ES-I3 (cell line): Measurements from ENCODE around the gene BLVRB.
"Not testable (repeated sequence)": the region's sequence is repeated elsewhere in the genome, so short reads cannot be mapped to it uniquely, and the experiment has no call there.

Experiments used
- H3K36me3 ChIP-seq: 2 replicates; pipeline ENCODE4 v1.6.1; 2013; ENCODE audit warnings: mild to moderate bottlenecking, low read length, control low read depth, moderate library complexity; ENCODE audit not compliant: insufficient read depth
- H3K4me1 ChIP-seq: 2 replicates; pipeline ENCODE4 v1.6.1; 2013; ENCODE audit warnings: mild to moderate bottlenecking, control low read depth, low read length; ENCODE audit not compliant: insufficient read depth
- H3K9ac ChIP-seq: 2 replicates; pipeline ENCODE4 v1.6.1; 2013; ENCODE audit warnings: low read depth, mild to moderate bottlenecking, low read length, moderate library complexity
- H3K9me3 ChIP-seq: 2 replicates; pipeline ENCODE4 v1.6.1; 2013; ENCODE audit warnings: mild to moderate bottlenecking, low read length, moderate library complexity; ENCODE audit not compliant: control insufficient read depth, insufficient read depth

The BLVRB gene

GRCh38 chr19:40500678-40501530, 35.4 kb upstream of the BLVRB start:
- not testable (repeated sequence) for H3K36me3 ChIP-seq, H3K9ac ChIP-seq, H3K4me1 ChIP-seq, H3K9me3 ChIP-seq

GRCh38 chr19:40499320-40499719, 33.8 kb upstream of the BLVRB start:
- no peaks in the 10 kb centered on the region for H3K9me3 ChIP-seq
- no peaks in the 10 kb centered on the region for H3K36me3 ChIP-seq
- H3K9ac ChIP-seq, result no peak overlapping the region
- H3K4me1 ChIP-seq, result no peaks in the 10 kb centered on the region

DNA sequence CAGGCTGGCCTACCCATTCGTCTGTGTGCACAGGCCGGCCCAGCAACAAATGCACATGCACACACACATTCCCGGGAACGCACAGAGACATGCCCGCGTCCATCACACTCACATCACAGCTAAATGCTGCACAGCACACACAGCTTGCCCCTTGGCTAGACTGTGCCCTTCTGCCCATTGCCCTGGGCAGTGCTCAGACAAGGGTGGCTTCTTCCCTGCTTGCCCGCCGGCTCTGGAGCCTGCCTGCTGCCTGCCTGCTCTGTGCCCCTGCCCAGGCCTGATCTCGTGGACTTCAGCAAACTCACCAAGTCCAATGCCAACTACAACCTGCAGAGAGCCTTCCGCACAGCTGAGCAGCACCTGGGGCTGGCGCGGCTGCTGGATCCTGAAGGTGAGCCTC, 31.7 kb upstream of the BLVRB start:
- Histone ChIP-seq H3K36me3 (no peaks in the 10 kb centered on the region), H3K9me3 (no peaks in the 10 kb centered on the region), H3K4me1 (no peaks in the 10 kb centered on the region), H3K9ac (no peak overlapping the region)

- Histone ChIP-seq H3K4me1 (no peaks in the 10 kb centered on the region), H3K9ac (no peak overlapping the region), H3K36me3 (no peaks in the 10 kb centered on the region), H3K9me3 (no peaks in the 10 kb centered on the region)
Observed at GRCh38 chr19:40494191-40494838, 28.8 kb upstream of the BLVRB start.

DNA sequence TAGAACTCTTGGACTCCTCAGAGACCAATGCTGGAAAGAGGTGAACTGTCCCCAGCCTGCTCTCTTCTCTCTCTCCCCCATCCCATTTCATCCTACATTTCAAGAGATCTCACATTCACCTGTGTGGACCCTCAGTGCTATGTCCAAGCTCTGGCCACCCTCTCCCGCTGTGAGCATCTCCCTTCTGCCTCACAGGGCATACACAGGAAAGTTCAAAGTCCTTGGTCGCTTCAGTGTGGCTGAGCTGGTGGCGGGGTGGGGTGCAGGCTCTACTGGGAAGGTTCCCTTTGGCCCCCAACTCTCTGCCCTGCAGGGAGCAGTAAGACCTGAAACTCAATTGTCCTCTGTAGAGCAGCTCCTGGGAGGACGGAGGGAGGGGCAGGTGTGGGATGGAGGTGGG, 28.2 kb upstream of the BLVRB start:
- no peak overlapping the region for H3K9ac ChIP-seq
- H3K4me1 ChIP-seq, result no peaks in the 10 kb centered on the region
- H3K36me3 ChIP-seq, result no peaks in the 10 kb centered on the region
- H3K9me3 ChIP-seq, result no peaks in the 10 kb centered on the region

GRCh38 chr19:40492274-40492673, 26.7 kb upstream of the BLVRB start:
- H3K9me3 ChIP-seq, result no peaks in the 10 kb centered on the region
- no peaks in the 10 kb centered on the region for H3K36me3 ChIP-seq
- H3K9ac ChIP-seq, result no peak overlapping the region
- H3K4me1 ChIP-seq, result no peaks in the 10 kb centered on the region

- Histone ChIP-seq H3K36me3 (no peaks in the 10 kb centered on the region), H3K9ac (peak overlapping the region; percentile 51; the same call in 1 of the 2 replicates), H3K9me3 (no peaks in the 10 kb centered on the region), H3K4me1 (no peaks in the 10 kb centered on the region)
Observed at GRCh38 chr19:40489882-40490230, 24.3 kb upstream of the BLVRB start.

DNA sequence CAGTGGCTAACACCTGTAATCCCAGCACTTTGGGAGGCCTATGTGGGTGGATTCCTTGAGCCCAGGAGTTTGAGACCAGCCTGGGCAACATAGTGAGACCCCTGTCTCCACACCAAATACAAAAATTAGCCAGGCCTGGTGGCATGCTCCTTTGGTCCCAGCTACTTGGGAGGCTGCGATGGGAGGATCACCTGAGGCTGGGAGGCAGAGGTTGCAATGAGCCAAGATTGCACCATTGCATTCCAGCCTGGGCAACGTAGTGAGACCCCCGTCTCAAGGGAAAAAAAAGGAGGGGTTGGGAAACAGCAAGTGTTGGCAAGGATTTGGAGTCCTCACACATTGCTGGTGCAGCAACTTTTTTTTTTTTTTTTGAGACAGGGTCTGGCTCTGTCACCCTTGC, 20.5 kb upstream of the BLVRB start:
- Histone ChIP-seq H3K9ac (no peak overlapping the region), H3K4me1 (no peaks in the 10 kb centered on the region), H3K9me3 (no peaks in the 10 kb centered on the region), H3K36me3 (no peaks in the 10 kb centered on the region)

DNA sequence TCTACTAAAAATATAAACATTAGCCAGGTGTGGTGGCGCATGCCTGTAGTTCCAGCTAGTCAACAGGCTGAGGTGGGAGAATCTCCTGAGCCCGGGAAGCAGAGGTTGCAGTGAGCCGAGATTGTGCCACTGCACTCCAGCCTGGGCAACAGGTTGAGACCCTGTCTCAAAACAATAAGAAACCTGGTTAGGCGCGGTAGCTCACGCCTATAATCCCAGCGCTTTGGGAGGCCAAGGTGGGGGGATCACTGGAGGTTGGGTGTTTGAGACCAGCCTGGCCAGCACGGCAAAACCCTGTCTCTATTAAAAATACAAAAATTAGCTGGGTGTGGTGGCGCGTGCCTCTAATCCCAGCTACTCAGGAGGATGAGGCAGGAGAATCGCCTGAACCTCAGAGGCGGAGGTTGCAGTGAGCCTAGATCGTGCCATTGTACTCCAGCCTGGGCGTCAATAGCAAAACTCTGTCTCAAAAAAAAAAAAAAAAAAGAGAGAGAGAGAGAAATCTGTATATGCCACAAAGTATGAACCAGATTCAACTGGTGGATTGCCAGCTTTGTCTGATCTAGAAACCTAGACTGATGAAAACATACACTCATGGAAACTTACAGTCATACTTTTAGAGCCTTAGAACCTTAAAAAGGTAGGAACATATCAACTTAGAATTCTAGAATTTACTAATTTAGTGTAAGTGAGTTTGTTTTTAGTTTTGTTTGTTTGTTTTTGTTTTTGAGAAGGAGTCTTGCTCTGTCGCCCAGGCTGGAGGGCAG, 10.5 kb upstream of the BLVRB start:
- not testable (repeated sequence) for H3K36me3 ChIP-seq, H3K9ac ChIP-seq, H3K9me3 ChIP-seq, H3K4me1 ChIP-seq

DNA sequence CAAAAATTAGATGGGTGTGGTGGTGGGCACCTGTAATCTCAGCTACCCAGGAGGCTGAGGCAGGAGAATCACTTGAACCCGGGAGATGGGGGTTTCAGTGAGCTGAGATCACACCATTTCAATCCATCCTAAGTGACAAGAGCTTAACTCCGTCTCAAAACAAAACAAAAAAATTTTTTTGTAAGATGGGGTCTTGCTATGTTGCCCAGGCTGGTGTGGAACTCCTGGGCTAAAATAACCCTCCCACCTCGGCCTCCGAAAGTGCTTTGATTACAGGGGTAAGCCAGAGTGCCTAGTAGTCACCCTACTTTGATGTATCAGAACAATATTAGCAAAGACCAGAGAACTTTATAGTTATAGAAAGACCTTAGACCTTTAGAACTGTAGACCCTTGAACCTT, 9.2 kb upstream of the BLVRB start:
- Histone ChIP-seq H3K4me1 (no peaks in the 10 kb centered on the region), H3K9ac (no peak overlapping the region), H3K9me3 (no peaks in the 10 kb centered on the region)

DNA sequence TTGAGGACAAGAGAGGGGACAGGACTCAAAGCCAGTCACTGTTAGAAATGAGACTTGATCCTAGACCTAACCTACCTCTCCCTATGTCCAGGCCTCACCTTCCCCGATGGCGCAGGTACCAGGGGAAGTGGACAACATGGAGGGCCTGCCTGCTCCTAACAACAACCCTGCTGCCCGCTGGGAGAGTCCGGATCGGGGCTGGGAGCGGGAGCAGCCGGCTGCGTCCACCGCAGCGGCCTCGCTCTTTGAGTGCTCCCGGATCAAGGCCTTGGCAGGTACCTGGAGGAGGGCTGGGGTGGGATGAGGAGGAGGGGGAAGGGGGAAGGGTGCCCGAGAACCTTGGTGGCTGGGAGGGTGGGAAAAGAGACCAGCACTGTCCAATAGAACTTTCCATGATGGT, 7.0 kb upstream of the BLVRB start:
- Histone ChIP-seq H3K9ac (no peak overlapping the region), H3K36me3 (no peaks in the 10 kb centered on the region), H3K9me3 (no peaks in the 10 kb centered on the region), H3K4me1 (no peaks in the 10 kb centered on the region)

More for the DNA sequence above, 9.2 kb upstream of the BLVRB start:
- no peaks in the 10 kb centered on the region for H3K36me3 ChIP-seq

GRCh38 chr19:40471111-40471510, 5.6 kb upstream of the BLVRB start:
- Histone ChIP-seq H3K4me1 (peaks cover 5% of the 10 kb centered on the region; the same call in 1 of the 2 replicates), H3K9ac (no peak overlapping the region), H3K9me3 (no peaks in the 10 kb centered on the region), H3K36me3 (no peaks in the 10 kb centered on the region)

GRCh38 chr19:40469011-40469410, 3.5 kb upstream of the BLVRB start:
- Histone ChIP-seq H3K9me3 (no peaks in the 10 kb centered on the region), H3K9ac (no peak overlapping the region), H3K4me1 (peaks cover 7% of the 10 kb centered on the region; the same call in 1 of the 2 replicates), H3K36me3 (no peaks in the 10 kb centered on the region)

DNA sequence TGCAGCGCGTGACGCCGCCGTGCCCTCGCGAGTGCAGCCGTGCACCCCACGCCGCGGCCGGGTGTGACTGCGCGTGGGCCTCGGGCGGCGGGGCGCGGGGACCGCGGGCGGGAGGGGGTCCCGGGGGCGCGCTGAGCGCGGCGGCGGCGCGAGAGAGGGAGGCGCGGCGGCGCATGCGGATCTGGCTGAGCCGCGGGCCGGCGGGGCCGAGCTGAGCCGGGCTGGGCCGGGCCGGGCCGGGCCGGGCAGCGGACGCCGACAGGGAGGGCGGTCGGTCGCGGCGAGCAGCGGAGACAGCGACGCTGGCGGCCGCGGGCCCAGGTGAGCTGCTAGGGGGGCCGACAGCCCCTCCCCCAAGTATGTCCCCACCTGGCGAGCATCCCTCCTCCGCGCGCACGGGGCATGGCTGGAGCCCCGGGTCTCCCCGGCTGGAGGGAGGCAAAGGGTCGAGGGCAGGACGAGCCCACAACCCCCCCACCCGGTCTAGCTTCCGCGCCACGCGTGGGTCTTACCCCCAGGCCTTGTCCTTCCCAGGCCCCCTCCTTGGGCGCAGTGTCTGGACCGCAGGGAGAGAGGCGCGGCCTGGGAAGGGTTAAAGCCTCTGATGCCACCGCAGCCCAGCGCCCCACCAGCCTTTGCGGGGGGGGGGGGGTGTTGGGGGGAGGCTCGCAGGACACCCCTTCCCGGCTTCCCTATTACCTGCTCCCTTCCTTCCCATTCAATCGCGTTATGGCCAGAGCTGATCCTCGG, 1.6 kb upstream of the BLVRB start, which contains the start of gene SPTBN4:
Gene SPTBN4, plus strand, starts transcription at position 17 of the 750 bp plus-strand sequence. CDS start 5,621 bp downstream, outside the sequence.
- no peaks in the 10 kb centered on the region for H3K9me3 ChIP-seq
- H3K4me1 ChIP-seq, result peaks cover 7% of the 10 kb centered on the region; the same call in 1 of the 2 replicates
- peak within 1 kb of the TSS; percentile 82; the same call in 1 of the 2 replicates for H3K9ac ChIP-seq
- H3K36me3 ChIP-seq, result no peaks in the 10 kb centered on the region
